K562 (cell line): Measurements from ENCODE around the gene MTA2. TPM values are rescaled to one million over a fixed set of nuclear protein-coding genes. Genes with fewer than 3 reads are reported as not detected.

ENCODE experiments used
- ELF2 ChIP-seq: fragments of 250-450 bp; sonication (Bioruptor Pico); IDR thresholded peaks from 2 replicates; pipeline ENCODE4 v1.5.0; 2021; ENCODE audit warnings: mild to moderate bottlenecking
- ESRRA ChIP-seq: fragments of 450-650 bp; IDR thresholded peaks from 2 replicates; pipeline ENCODE4 v1.6.1; 2014; ENCODE audit warnings: low read depth, mild to moderate bottlenecking, moderate library complexity, borderline replicate concordance
- FOXK1 ChIP-seq: sonication (generic); formaldehyde crosslinking; IDR thresholded peaks from 2 replicates; pipeline ENCODE4 v1.8.0; 2022; ENCODE audit warnings: missing genetic modification reagents, mild to moderate bottlenecking, borderline replicate concordance
- IFI16 ChIP-seq: fragments of 250-450 bp; sonication (Bioruptor Pico); IDR thresholded peaks from 2 replicates; pipeline ENCODE4 v2.1.2; 2022; ENCODE audit warnings: mild to moderate bottlenecking, inconsistent platforms
- KDM5B ChIP-seq: fragments of 200-600 bp; sonication (generic); IDR thresholded peaks from 2 replicates; pipeline ENCODE4 v1.6.1; 2012; ENCODE audit warnings: low read depth, mild to moderate bottlenecking, moderate library complexity, low read length, control low read depth, inconsistent platforms; ENCODE audit not compliant: insufficient replicate concordance
- MAFG ChIP-seq: fragments of 450-650 bp; conservative IDR thresholded peaks from 2 replicates; pipeline ENCODE4 v1.6.1; 2016; ENCODE audit warnings: missing genetic modification characterization, missing compliant biosample characterization
- NCOR1 ChIP-seq: fragments of 450-650 bp; IDR thresholded peaks from 2 replicates; pipeline ENCODE4 v1.6.1; 2016; ENCODE audit warnings: mild to moderate bottlenecking, moderate library complexity
- NFIX ChIP-seq: fragments of 250-450 bp; sonication (Bioruptor Pico); IDR thresholded peaks from 2 replicates; pipeline ENCODE4 v1.4.0; 2020; ENCODE audit warnings: low read depth, mild to moderate bottlenecking, moderate library complexity
- NFRKB ChIP-seq: fragments of 450-650 bp; IDR thresholded peaks from 2 replicates; pipeline ENCODE4 v1.6.1; 2016; ENCODE audit warnings: low read depth
- NONO ChIP-seq, 2 experiments: fragments of 200-400 bp in 1 of 2; fragments of 450-650 bp in 1 of 2; formaldehyde crosslinking in 1 of 2; IDR thresholded peaks; 2 replicates each; pipeline ENCODE4 v1.6.1; 2017; ENCODE audit warnings: low read depth in 2 of 2, mild to moderate bottlenecking in 2 of 2, moderate library complexity in 2 of 2, low read length in 1 of 2
- PHF20 ChIP-seq: fragments of 450-650 bp; IDR thresholded peaks from 2 replicates; pipeline ENCODE4 v1.6.1; 2018; ENCODE audit not compliant: partially characterized antibody
- POLR2G ChIP-seq: fragments of 200-400 bp; formaldehyde crosslinking; IDR thresholded peaks from 2 replicates; pipeline ENCODE4 v1.6.1; 2017; ENCODE audit warnings: low read depth, mild to moderate bottlenecking, antibody characterized with exemption, low read length, moderate library complexity
- RFX5 ChIP-seq: IDR thresholded peaks from 2 replicates; pipeline ENCODE4 v1.6.1; 2011; ENCODE audit warnings: low read depth, mild to moderate bottlenecking, improper control_type of control experiment, low read length
- SMC3 ChIP-seq: conservative IDR thresholded peaks from 2 replicates; pipeline ENCODE4 v1.6.1; 2011; ENCODE audit warnings: low read depth, low read length, improper control_type of control experiment; ENCODE audit not compliant: insufficient read depth
- TARDBP ChIP-seq: fragments of 450-650 bp; IDR thresholded peaks from 2 replicates; pipeline ENCODE4 v1.6.1; 2016
- TGIF2 ChIP-seq: sonication (generic); formaldehyde crosslinking; IDR thresholded peaks from 2 replicates; pipeline ENCODE4 v1.8.1; 2022; ENCODE audit warnings: mild to moderate bottlenecking, missing genetic modification reagents, moderate library complexity
- THRB ChIP-seq: fragments of 450-650 bp; formaldehyde crosslinking; conservative IDR thresholded peaks from 2 replicates; pipeline ENCODE4 v1.4.0; 2022; ENCODE audit warnings: mild to moderate bottlenecking, missing genetic modification characterization
- ZBTB49 ChIP-seq: sonication (generic); formaldehyde crosslinking; IDR thresholded peaks from 2 replicates; pipeline ENCODE4 v1.8.0; 2022; ENCODE audit warnings: missing genetic modification reagents, mild to moderate bottlenecking, borderline replicate concordance
- ZC3H4 ChIP-seq: sonication (generic); formaldehyde crosslinking; IDR thresholded peaks from 2 replicates; pipeline ENCODE4 v1.9.0; 2021; ENCODE audit warnings: missing genetic modification reagents, borderline replicate concordance
- ZNF324 ChIP-seq: fragments of 250-450 bp; sonication (Bioruptor Pico); IDR thresholded peaks from 2 replicates; pipeline ENCODE4 v1.4.0; 2020; ENCODE audit warnings: mild to moderate bottlenecking
- ZNF347 ChIP-seq: fragments of 450-650 bp; formaldehyde crosslinking; IDR thresholded peaks from 2 replicates; pipeline ENCODE4 v1.4.0; 2020; ENCODE audit warnings: low read depth, mild to moderate bottlenecking, moderate library complexity
- polyA plus RNA-seq, 8 experiments: library from polyadenylated mRNA; depleted of rRNA in 4 of 8; stranded (reverse) in 5 of 8; unstranded in 3 of 8; fragments of >200 nt; fragmentation: Nextera tagmentation in 2 of 8; fragmentation: Illumina TruSeq in 1 of 8; extraction: Ambion mirVana in 2 of 8; extraction: Trizol in 1 of 8; gene quantifications; 2 replicates each; pipeline versions ENCODE4 v1.2.1 to v1.2.3, GENCODE V29; 2011 to 2014; ENCODE audit warnings: inconsistent platforms in 1 of 8, missing spikeins in 1 of 8
- total RNA-seq, 7 experiments: library from RNA; depleted of rRNA in 6 of 7; stranded (reverse); fragments of >200 nt in 6 of 7; fragmentation: Illumina TruSeq in 2 of 7; extraction: Trizol in 2 of 7; gene quantifications; 2 replicates each; pipeline versions ENCODE4 v1.2.1 to v1.2.3, GENCODE V29; 2011 to 2021; ENCODE audit warnings: low replicate concordance in 1 of 7

MTA2 gene
- total and polyA plus RNA-seq, 9 of the 15 experiments (the other 6 are each of a cell fraction or from before 2014, with no cell fraction given) = 6.2 to 220 (median 172) TPM

- 0 out of 4 replicates have a peak, but pooled peaks of 1 of the 2 experiments have one; percentile 41 for TF ChIP-seq NONO (IDR thresholded peaks at IDR 0.05; ENCODE audit: low read depth in 2 of 2, low read length in 1 of 2)
- TF ChIP-seq ZNF347 (CRISPR knock-in tag) = no peak
- no peak for TF ChIP-seq TGIF2 (CRISPR knock-in tag)
- TF ChIP-seq NFIX (CRISPR knock-in tag) = no peak
- TF ChIP-seq ZC3H4 (CRISPR knock-in tag) = no peak
- peak; percentile 32; the same call in 1 of the 2 replicates for TF ChIP-seq ESRRA
- TF ChIP-seq ELF2 = no peak
- no peak for TF ChIP-seq NFRKB
- peak; percentile 24 for TF ChIP-seq KDM5B
- TF ChIP-seq PHF20 = no peak
- no peak for TF ChIP-seq TARDBP
- peak; percentile 95 for TF ChIP-seq RFX5
- peak; percentile 63; the same call in 1 of the 2 replicates for TF ChIP-seq POLR2G
- TF ChIP-seq SMC3 = no peak
- TF ChIP-seq IFI16 = no peak
- TF ChIP-seq NCOR1 = no peak
- TF ChIP-seq THRB (CRISPR knock-in tag) = 0 out of 2 replicates have a peak, but pooled peaks have one; percentile 41
- TF ChIP-seq ZNF324 = no peak
- no peak for TF ChIP-seq MAFG
- TF ChIP-seq FOXK1 (CRISPR knock-in tag) = no peak
- no peak for TF ChIP-seq ZBTB49
These were observed 45.4 kb downstream of the MTA2 start (continued) for GRCh38 chr11:62556108-62556874.
